AG04449 (cell line): Measurements from ENCODE around the gene SURF6.

ENCODE experiments used
- CTCF ChIA-PET: fragments of 350-600 bp; formaldehyde crosslinking; extraction: SDS; loops from one replicate; lab custom pipeline; 2021; ENCODE audit warnings: antibody characterized with exemption; lab: Yijun Ruan, JAX
- POLR2A ChIA-PET: fragments of 400-600, 350-600 bp; formaldehyde crosslinking; extraction: SDS; loops from one replicate; lab custom pipeline; 2020; ENCODE audit warnings: antibody characterized with exemption, inconsistent platforms; lab: Yijun Ruan, JAX
- DNase-seq: peaks from one replicate; pipeline ENCODE4 v3.0.0-alpha.2; 2010; ENCODE audit warnings: low read depth, low spot score
- H3K4me3 ChIP-seq: 2 replicates; pipeline ENCODE4 v1.5.1; 2011; ENCODE audit warnings: low read depth, mild to moderate bottlenecking, control low read depth, low read length
- CTCF ChIP-seq: IDR thresholded peaks from one replicate; pipeline ENCODE4 v1.5.1; 2011; ENCODE audit warnings: mild to moderate bottlenecking, moderate library complexity, low read length, control low read depth, inconsistent platforms; ENCODE audit not compliant: insufficient read depth; ENCODE audit errors: missing control alignments

Gene SURF6

GRCh38 chr9:133307301-133307700 lies 28.7 kb downstream of the SURF6 start:
- CTCF ChIA-PET, result interaction anchor here (0.7 to 1.4 kb wide), 2 partner anchors 59 to 115 kb away, joined by 3 to 4 read pairs; no protein-coding TSS in a partner anchor
- DNase-seq, result no peak
- POLR2A ChIA-PET, result no interaction called here

GRCh38 chr9:133306242-133307204 lies 29.5 kb downstream of the SURF6 start:
- POLR2A ChIA-PET, result no interaction called here
- no peak overlapping the region for H3K4me3 ChIP-seq
- no peak for TF ChIP-seq CTCF
- CTCF ChIA-PET, result interaction anchor here (0.7 to 1.4 kb wide), 2 partner anchors 59 to 114 kb away, joined by 3 to 4 read pairs; no protein-coding TSS in a partner anchor
- DNase-seq, result no peak

More at GRCh38 chr9:133307301-133307700, 28.7 kb downstream of the SURF6 start:
- no peak for TF ChIP-seq CTCF
- no peak overlapping the region for H3K4me3 ChIP-seq

- POLR2A ChIA-PET, result no interaction called here
- TF ChIP-seq CTCF, result no peak
- CTCF ChIA-PET, result no interaction called here
- no peak overlapping the region for H3K4me3 ChIP-seq
- no peak for DNase-seq
These were observed 30.3 kb downstream of the SURF6 start for GRCh38 chr9:133305731-133306130.

GRCh38 chr9:133304477-133305377 lies 31.3 kb downstream of the SURF6 start:
- CTCF ChIA-PET, result no interaction called here
- no peak for TF ChIP-seq CTCF
- POLR2A ChIA-PET, result no interaction called here

GRCh38 chr9:133304158-133304470 lies 31.9 kb downstream of the SURF6 start:
- POLR2A ChIA-PET, result no interaction called here
- CTCF ChIA-PET, result no interaction called here

More at GRCh38 chr9:133304477-133305377, 31.3 kb downstream of the SURF6 start:
- no peak for DNase-seq
- H3K4me3 ChIP-seq, result no peak overlapping the region

More at GRCh38 chr9:133304158-133304470, 31.9 kb downstream of the SURF6 start:
- no peak for TF ChIP-seq CTCF
- no peak overlapping the region for H3K4me3 ChIP-seq
- no peak for DNase-seq
